ENCODE measurements around the gene DUSP12.

DUSP12 gene

GRCh38 chr1:161770250-161770649 lies 20.7 kb downstream of the DUSP12 start:
- TF ChIP-seq CTCF (conservative IDR thresholded peaks at IDR 0.05; ENCODE audit: control insufficient read depth, insufficient read depth, low read depth, low read length), result no peak
- no peak for DNase-seq (ENCODE audit: low read depth)
- H3K4me3 ChIP-seq (ENCODE audit: control insufficient read depth, low read depth, low read length), result no peak overlapping the region

GRCh38 chr1:161771161-161771560 lies 21.6 kb downstream of the DUSP12 start:
- H3K4me3 ChIP-seq (ENCODE audit: control insufficient read depth, low read depth, low read length), result no peak overlapping the region
- DNase-seq (ENCODE audit: low read depth), result no peak
- TF ChIP-seq CTCF (conservative IDR thresholded peaks at IDR 0.05; ENCODE audit: control insufficient read depth, insufficient read depth, low read depth, low read length), result no peak

GRCh38 chr1:161771973-161772372 lies 22.4 kb downstream of the DUSP12 start:
- no peak overlapping the region for H3K4me3 ChIP-seq (ENCODE audit: control insufficient read depth, low read depth, low read length)
- TF ChIP-seq CTCF (conservative IDR thresholded peaks at IDR 0.05; ENCODE audit: control insufficient read depth, insufficient read depth, low read depth, low read length), result no peak
- no peak for DNase-seq (ENCODE audit: low read depth)

GRCh38 chr1:161772397-161772796 lies 22.8 kb downstream of the DUSP12 start:
- H3K4me3 ChIP-seq (ENCODE audit: control insufficient read depth, low read depth, low read length), result no peak overlapping the region
- no peak for TF ChIP-seq CTCF (conservative IDR thresholded peaks at IDR 0.05; ENCODE audit: control insufficient read depth, insufficient read depth, low read depth, low read length)
- DNase-seq (ENCODE audit: low read depth), result no peak

- no peak for DNase-seq (ENCODE audit: low read depth)
- no peak overlapping the region for H3K4me3 ChIP-seq (ENCODE audit: control insufficient read depth, low read depth, low read length)
- no peak for TF ChIP-seq CTCF (conservative IDR thresholded peaks at IDR 0.05; ENCODE audit: control insufficient read depth, insufficient read depth, low read depth, low read length)
Measured at GRCh38 chr1:161773791-161774190, 24.2 kb downstream of the DUSP12 start.

GRCh38 chr1:161777261-161777660 lies 27.7 kb downstream of the DUSP12 start:
- H3K4me3 ChIP-seq (ENCODE audit: control insufficient read depth, low read depth, low read length), result no peak overlapping the region
- no peak for TF ChIP-seq CTCF (conservative IDR thresholded peaks at IDR 0.05; ENCODE audit: control insufficient read depth, insufficient read depth, low read depth, low read length)
- DNase-seq (ENCODE audit: low read depth), result no peak

- DNase-seq (ENCODE audit: low read depth), result no peak
- H3K4me3 ChIP-seq (ENCODE audit: control insufficient read depth, low read depth, low read length), result no peak overlapping the region
- TF ChIP-seq CTCF (conservative IDR thresholded peaks at IDR 0.05; ENCODE audit: control insufficient read depth, insufficient read depth, low read depth, low read length), result no peak
Measured at GRCh38 chr1:161778522-161778921, 28.9 kb downstream of the DUSP12 start.
